ENCODE results near the gene NOTCH2. TPM values are rescaled to one million over a fixed set of nuclear protein-coding genes. Genes with fewer than 3 reads are reported as not detected.

NOTCH2 gene
- total and polyA plus RNA-seq, 7 donors: 2.8 to 88.9 (median 45.9) TPM

DNA sequence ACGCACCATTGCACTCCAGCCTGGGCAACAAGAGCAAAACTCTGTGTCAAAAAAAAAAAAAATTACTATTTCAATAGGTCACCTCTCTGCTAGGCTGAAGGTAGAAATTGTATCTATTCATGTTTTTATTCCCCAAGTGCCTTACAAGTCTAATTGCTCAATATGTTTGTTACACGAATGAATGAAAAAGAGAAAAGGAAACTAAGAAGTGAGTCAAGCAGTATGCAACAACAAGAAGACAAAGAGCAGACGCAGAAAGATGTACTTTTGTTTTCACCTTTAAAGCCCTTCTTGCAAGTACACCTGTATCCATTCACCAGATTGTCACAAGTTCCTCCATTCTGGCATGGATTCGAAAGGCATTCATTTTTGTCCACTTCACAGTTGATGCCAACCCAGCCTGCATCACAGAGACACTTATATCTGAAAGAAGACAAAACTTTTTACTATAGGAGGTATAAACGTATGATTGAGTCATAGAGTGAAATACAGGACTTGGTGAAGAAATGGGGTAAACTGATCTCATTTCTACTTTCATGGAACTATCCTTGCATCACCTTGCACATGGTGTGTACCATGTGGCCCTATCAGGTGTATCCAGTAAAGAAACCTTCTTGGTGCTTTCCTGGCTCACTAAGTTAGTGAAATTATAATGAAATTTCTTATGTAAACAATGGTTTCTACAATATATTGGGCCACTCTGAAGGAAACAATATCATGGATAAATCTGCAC is 116.0 kb downstream of the NOTCH2 start:
- DNase-seq: no peak
- H3K4me3 ChIP-seq: no peak overlapping the region
- 93 to 95% methylated on average over 5 of the region's 5 CpGs for WGBS, 2 donors
- intact Hi-C loops (cut with DNase I): loop anchor here (10.0 kb wide), 1 partner anchor 191 kb away; no protein-coding TSS in a partner anchor
- no peaks in the 10 kb centered on the region for H3K4me1 ChIP-seq
- H3K27me3 ChIP-seq: no peaks in the 10 kb centered on the region
- no peak for TF ChIP-seq POLR2AphosphoS5 (IDR thresholded peaks at IDR 0.05)
- no peak for TF ChIP-seq EP300 (IDR thresholded peaks at IDR 0.05)
- no peak for TF ChIP-seq POLR2A (IDR thresholded peaks at IDR 0.05)
- no peak for TF ChIP-seq CTCF (IDR thresholded peaks at IDR 0.05)
- no peaks in the 10 kb centered on the region for H3K9me3 ChIP-seq
- peaks cover 0 to 57% (median 20%) of the 10 kb centered on the region in 4 donors for H3K36me3 ChIP-seq
- no peak overlapping the region for H3K27ac ChIP-seq

- intact Hi-C loops (cut with DNase I): loop anchor here (10.0 kb wide), 1 partner anchor 192 kb away; no protein-coding TSS in a partner anchor
- Histone ChIP-seq H3K4me3 (no peak overlapping the region), H3K27ac (no peak overlapping the region), H3K9me3 (no peaks in the 10 kb centered on the region), H3K27me3 (no peaks in the 10 kb centered on the region), H3K4me1 (peaks cover 0 to 2% (median 0%) of the 10 kb centered on the region in 4 donors), H3K36me3 (peaks cover 0 to 63% (median 22%) of the 10 kb centered on the region in 4 donors)
- TF ChIP-seq POLR2A (IDR thresholded peaks at IDR 0.05) (no peak), POLR2AphosphoS5 (IDR thresholded peaks at IDR 0.05) (no peak), CTCF (IDR thresholded peaks at IDR 0.05) (no peak), EP300 (IDR thresholded peaks at IDR 0.05) (no peak)
- 96 to 97% methylated on average over 5 of the region's 5 CpGs for WGBS, 2 donors
- DNase-seq: no peak
These were observed 117.0 kb downstream of the NOTCH2 start for GRCh38 chr1:119952496-119952895.

- H3K27me3 ChIP-seq: no peaks in the 10 kb centered on the region
- peak overlapping the region in 1 of 4 donors; percentile 2 for H3K27ac ChIP-seq
- H3K9me3 ChIP-seq: no peaks in the 10 kb centered on the region
- TF ChIP-seq POLR2AphosphoS5 (IDR thresholded peaks at IDR 0.05): peak in 1 of 4 donors; percentile 7
- TF ChIP-seq CTCF (IDR thresholded peaks at IDR 0.05): peak; percentile 67 to 87 (median 70)
- TF ChIP-seq EP300 (IDR thresholded peaks at IDR 0.05): no peak
- no peak for TF ChIP-seq POLR2A (IDR thresholded peaks at IDR 0.05)
- H3K4me1 ChIP-seq: peaks cover 0 to 21% (median 5%) of the 10 kb centered on the region in 4 donors
- 53 to 55% methylated on average over 6 of the region's 6 CpGs for WGBS, 2 donors
- DNase-seq: peak; percentile 86
- intact Hi-C loops (cut with DNase I): loop anchor here (5.0 to 10.0 kb wide), 2 partner anchors 71 to 204 kb away; no protein-coding TSS in a partner anchor
- H3K36me3 ChIP-seq: peaks cover 0 to 49% (median 15%) of the 10 kb centered on the region in 4 donors
- H3K4me3 ChIP-seq: no peak overlapping the region
These were observed 120.9 kb downstream of the NOTCH2 start for GRCh38 chr1:119948342-119949214.

- TF ChIP-seq EP300 (IDR thresholded peaks at IDR 0.05) (no peak), POLR2AphosphoS5 (IDR thresholded peaks at IDR 0.05) (no peak), CTCF (IDR thresholded peaks at IDR 0.05) (no peak), POLR2A (IDR thresholded peaks at IDR 0.05) (no peak)
- no peaks in the 10 kb centered on the region for H3K9me3 ChIP-seq
- H3K4me1 ChIP-seq: peaks cover 0 to 21% (median 5%) of the 10 kb centered on the region in 4 donors
- peaks cover 0 to 38% (median 14%) of the 10 kb centered on the region in 4 donors for H3K36me3 ChIP-seq
- 22 to 64% methylated on average over 3 of the region's 3 CpGs for WGBS, 2 donors
- DNase-seq: no peak
- no peaks in the 10 kb centered on the region for H3K27me3 ChIP-seq
- intact Hi-C loops (cut with DNase I): loop anchor here (5.0 to 10.0 kb wide), 2 partner anchors 70 to 203 kb away; no protein-coding TSS in a partner anchor
- H3K4me3 ChIP-seq: no peak overlapping the region
- peak overlapping the region in 2 of 4 donors; percentile 1 to 2 for H3K27ac ChIP-seq
These were observed 122.0 kb downstream of the NOTCH2 start for GRCh38 chr1:119947468-119947867.
